K562 (cell line): Measurements from ENCODE around the gene CUL9. TPM values are rescaled to one million over a fixed set of nuclear protein-coding genes. Genes with fewer than 3 reads are reported as not detected.
A peak's percentile ranks its signal among the peaks of the same experiment; 100 is the strongest.

Experiments used
- EP400 ChIP-seq: fragments of 450-650 bp; IDR thresholded peaks from 2 replicates; pipeline ENCODE4 v1.6.1; 2017; ENCODE audit warnings: antibody characterized with exemption, mild to moderate bottlenecking, moderate library complexity
- ESRRB ChIP-seq: fragments of 250-450 bp; sonication (Bioruptor Pico); IDR thresholded peaks from 2 replicates; pipeline ENCODE4 v1.5.0; 2020; ENCODE audit warnings: mild to moderate bottlenecking, moderate library complexity, borderline replicate concordance
- HNRNPL ChIP-seq: fragments of 200-400 bp; formaldehyde crosslinking; IDR thresholded peaks from 2 replicates; pipeline ENCODE4 v1.6.1; 2017; ENCODE audit warnings: low read depth, mild to moderate bottlenecking, low read length
- PCBP1 ChIP-seq: fragments of 200-400 bp; formaldehyde crosslinking; IDR thresholded peaks from 2 replicates; pipeline ENCODE4 v1.6.1; 2018; ENCODE audit warnings: mild to moderate bottlenecking, low read depth, low read length; ENCODE audit not compliant: poor library complexity, severe bottlenecking
- REST ChIP-seq, 2 experiments: fragments of 450-650 bp; formaldehyde crosslinking in 1 of 2; IDR thresholded peaks; 2 replicates each; pipeline versions ENCODE4 v1.4.0 to v1.6.1; 2014 to 2020; ENCODE audit warnings: mild to moderate bottlenecking in 2 of 2, borderline replicate concordance in 1 of 2, low read depth in 1 of 2
- SAFB ChIP-seq: fragments of 200-400 bp; formaldehyde crosslinking; IDR thresholded peaks from 2 replicates; pipeline ENCODE4 v1.6.1; 2017; ENCODE audit warnings: low read depth, low read length, borderline replicate concordance
- SMARCE1 ChIP-seq: fragments of 450-650 bp; IDR thresholded peaks from 2 replicates; pipeline ENCODE4 v1.7.1; 2016; ENCODE audit warnings: mild to moderate bottlenecking
- YBX1 ChIP-seq: fragments of 450-650 bp; IDR thresholded peaks from 2 replicates; pipeline ENCODE4 v1.7.1; 2016; ENCODE audit warnings: mild to moderate bottlenecking
- YY1 ChIP-seq, 3 experiments: IDR thresholded peaks; 2 replicates each; pipeline ENCODE4 v1.6.1; 2011; ENCODE audit warnings: low read length in 2 of 3, mild to moderate bottlenecking in 2 of 3, moderate library complexity in 2 of 3, borderline replicate concordance in 1 of 3, control low read depth in 1 of 3, low read depth in 1 of 3; ENCODE audit not compliant: insufficient read depth in 3 of 3, insufficient replicate concordance in 2 of 3, control insufficient read depth in 1 of 3, insufficient read length in 1 of 3; ENCODE audit errors: extremely low read depth in 1 of 3
- ZNF23 ChIP-seq: fragments of 250-450 bp; sonication (Bioruptor Pico); IDR thresholded peaks from 2 replicates; pipeline ENCODE4 v1.4.0; 2020; ENCODE audit warnings: mild to moderate bottlenecking
- polyA plus RNA-seq, 8 experiments: library from polyadenylated mRNA; depleted of rRNA in 4 of 8; stranded (reverse) in 5 of 8; unstranded in 3 of 8; fragments of >200 nt; fragmentation: Nextera tagmentation in 2 of 8; fragmentation: Illumina TruSeq in 1 of 8; extraction: Ambion mirVana in 2 of 8; extraction: Trizol in 1 of 8; gene quantifications; 2 replicates each; pipeline versions ENCODE4 v1.2.1 to v1.2.3, GENCODE V29; 2011 to 2014; ENCODE audit warnings: inconsistent platforms in 1 of 8, missing spikeins in 1 of 8
- total RNA-seq, 7 experiments: library from RNA; depleted of rRNA in 6 of 7; stranded (reverse); fragments of >200 nt in 6 of 7; fragmentation: Illumina TruSeq in 2 of 7; extraction: Trizol in 2 of 7; gene quantifications; 2 replicates each; pipeline versions ENCODE4 v1.2.1 to v1.2.3, GENCODE V29; 2011 to 2021; ENCODE audit warnings: low replicate concordance in 1 of 7
- TF ChIP-seq, protein P1 (sequence below): fragments of 450-650 bp; IDR thresholded peaks from 2 replicates; pipeline ENCODE4 v1.6.1; 2017; ENCODE audit warnings: antibody characterized with exemption, mild to moderate bottlenecking
- TF ChIP-seq, protein P2 (sequence below): fragments of 250-450 bp; sonication (Bioruptor Pico); IDR thresholded peaks from 2 replicates; pipeline ENCODE4 v1.8.0; 2022; ENCODE audit warnings: moderate library complexity, mild to moderate bottlenecking, inconsistent platforms

Gene CUL9
- total and polyA plus RNA-seq, 9 of the 15 experiments (the other 6 are each of a cell fraction or from before 2014, with no cell fraction given) = 0.50 to 20.7 (median 6.6) TPM

- TF ChIP-seq REST (IDR thresholded peaks at IDR 0.05; ENCODE audit: borderline replicate concordance) (peak; percentile 57), REST (CRISPR knock-in tag; IDR thresholded peaks at IDR 0.05; ENCODE audit: low read depth) (no peak), EP400 (no peak; the same call in none of the 2 replicates), HNRNPL (no peak), PCBP1 (no peak), SAFB (no peak), ZNF23 (CRISPR knock-in tag) (0 out of 2 replicates have a peak, but pooled peaks have one; percentile 7), SMARCE1 (peak; percentile 50; the same call in 1 of the 2 replicates), YBX1 (no peak), YY1 (IDR thresholded peaks at IDR 0.05; ENCODE audit: borderline replicate concordance in 1 of 3, control insufficient read depth in 1 of 3, extremely low read depth in 1 of 3, insufficient read depth in 3 of 3, insufficient read length in 1 of 3, insufficient replicate concordance in 2 of 3, low read depth in 1 of 3, low read length in 2 of 3) (no peak), ESRRB (CRISPR knock-in tag) (no peak)
- TF ChIP-seq, protein P1, sequence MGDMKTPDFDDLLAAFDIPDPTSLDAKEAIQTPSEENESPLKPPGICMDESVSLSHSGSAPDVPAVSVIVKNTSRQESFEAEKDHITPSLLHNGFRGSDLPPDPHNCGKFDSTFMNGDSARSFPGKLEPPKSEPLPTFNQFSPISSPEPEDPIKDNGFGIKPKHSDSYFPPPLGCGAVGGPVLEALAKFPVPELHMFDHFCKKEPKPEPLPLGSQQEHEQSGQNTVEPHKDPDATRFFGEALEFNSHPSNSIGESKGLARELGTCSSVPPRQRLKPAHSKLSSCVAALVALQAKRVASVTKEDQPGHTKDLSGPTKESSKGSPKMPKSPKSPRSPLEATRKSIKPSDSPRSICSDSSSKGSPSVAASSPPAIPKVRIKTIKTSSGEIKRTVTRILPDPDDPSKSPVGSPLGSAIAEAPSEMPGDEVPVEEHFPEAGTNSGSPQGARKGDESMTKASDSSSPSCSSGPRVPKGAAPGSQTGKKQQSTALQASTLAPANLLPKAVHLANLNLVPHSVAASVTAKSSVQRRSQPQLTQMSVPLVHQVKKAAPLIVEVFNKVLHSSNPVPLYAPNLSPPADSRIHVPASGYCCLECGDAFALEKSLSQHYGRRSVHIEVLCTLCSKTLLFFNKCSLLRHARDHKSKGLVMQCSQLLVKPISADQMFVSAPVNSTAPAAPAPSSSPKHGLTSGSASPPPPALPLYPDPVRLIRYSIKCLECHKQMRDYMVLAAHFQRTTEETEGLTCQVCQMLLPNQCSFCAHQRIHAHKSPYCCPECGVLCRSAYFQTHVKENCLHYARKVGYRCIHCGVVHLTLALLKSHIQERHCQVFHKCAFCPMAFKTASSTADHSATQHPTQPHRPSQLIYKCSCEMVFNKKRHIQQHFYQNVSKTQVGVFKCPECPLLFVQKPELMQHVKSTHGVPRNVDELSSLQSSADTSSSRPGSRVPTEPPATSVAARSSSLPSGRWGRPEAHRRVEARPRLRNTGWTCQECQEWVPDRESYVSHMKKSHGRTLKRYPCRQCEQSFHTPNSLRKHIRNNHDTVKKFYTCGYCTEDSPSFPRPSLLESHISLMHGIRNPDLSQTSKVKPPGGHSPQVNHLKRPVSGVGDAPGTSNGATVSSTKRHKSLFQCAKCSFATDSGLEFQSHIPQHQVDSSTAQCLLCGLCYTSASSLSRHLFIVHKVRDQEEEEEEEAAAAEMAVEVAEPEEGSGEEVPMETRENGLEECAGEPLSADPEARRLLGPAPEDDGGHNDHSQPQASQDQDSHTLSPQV = no peak
- TF ChIP-seq, protein P2, sequence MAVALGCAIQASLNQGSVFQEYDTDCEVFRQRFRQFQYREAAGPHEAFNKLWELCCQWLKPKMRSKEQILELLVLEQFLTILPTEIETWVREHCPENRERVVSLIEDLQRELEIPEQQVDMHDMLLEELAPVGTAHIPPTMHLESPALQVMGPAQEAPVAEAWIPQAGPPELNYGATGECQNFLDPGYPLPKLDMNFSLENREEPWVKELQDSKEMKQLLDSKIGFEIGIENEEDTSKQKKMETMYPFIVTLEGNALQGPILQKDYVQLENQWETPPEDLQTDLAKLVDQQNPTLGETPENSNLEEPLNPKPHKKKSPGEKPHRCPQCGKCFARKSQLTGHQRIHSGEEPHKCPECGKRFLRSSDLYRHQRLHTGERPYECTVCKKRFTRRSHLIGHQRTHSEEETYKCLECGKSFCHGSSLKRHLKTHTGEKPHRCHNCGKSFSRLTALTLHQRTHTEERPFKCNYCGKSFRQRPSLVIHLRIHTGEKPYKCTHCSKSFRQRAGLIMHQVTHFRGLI (CRISPR knock-in tag) = no peak
These were observed 85.8 kb downstream of the CUL9 start (continued) for GRCh38 chr6:43267619-43268354.
